Kidney tubule cell (primary cell): Measurements from ENCODE around the gene CRYBG2.
"Not testable (repeated sequence)": the region's sequence is repeated elsewhere in the genome, so short reads cannot be mapped to it uniquely, and the experiment has no call there.

Experiments
- DNase-seq: peaks from one replicate; pipeline ENCODE4 v3.0.0-alpha.2; 2018; ENCODE audit warnings: low spot score

CRYBG2 gene

DNA sequence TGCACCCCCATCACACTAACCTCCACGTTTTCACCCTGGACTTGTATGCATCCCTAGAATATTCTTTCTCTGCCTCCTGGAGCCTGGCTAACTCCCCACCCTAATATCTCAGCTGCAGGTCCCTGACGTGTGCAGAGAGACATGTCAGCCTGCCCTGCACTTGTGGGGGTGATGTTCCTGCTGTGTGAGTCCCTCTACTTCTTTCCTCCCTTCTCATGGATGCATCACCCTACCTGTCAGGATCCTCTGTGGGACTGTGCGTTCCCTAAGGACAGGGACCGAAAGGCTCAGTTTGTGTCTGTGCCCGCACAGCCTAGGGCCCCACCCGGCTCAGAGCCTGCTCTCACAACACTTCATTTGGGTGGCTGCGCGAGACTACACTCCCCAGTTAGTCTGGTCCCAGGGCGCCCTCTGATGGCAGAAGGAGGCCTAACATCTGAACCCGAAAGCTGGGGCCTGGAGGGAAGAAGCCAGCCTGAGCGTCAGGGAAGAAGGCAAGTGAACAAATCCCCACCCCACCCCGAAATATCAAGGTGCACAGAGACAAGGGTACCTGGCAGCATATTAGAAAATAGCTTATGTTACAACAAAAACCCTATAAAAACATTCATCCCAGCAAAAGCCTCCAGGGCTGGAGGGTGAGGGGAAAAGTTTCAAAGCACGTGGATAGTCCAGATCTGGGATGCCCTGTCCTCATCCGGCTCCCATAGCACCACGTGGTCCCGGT lies 32.5 kb downstream of the CRYBG2 start:
- DNase-seq, result peak; percentile 81

DNA sequence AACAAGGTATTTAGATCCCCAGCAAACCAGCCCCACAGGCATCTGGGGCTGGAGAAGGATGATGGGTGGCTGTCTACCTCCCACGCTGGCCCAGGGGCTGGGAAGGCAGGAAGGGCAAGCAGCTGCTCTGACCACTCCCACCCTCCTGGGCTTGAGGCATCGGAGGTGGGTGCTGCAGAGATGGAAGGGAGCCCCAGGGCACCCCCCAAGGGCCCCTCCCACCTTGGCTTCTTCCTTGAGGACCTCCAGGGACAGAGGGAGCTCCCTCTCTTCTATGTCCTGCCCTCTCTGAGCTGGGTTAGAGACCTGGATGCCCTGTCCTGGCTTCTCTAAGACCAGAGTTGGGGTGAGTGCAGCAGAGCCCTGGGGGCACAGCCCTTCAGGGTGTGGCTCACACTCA lies 33.0 kb downstream of the CRYBG2 start:
- DNase-seq, result no peak

DNA sequence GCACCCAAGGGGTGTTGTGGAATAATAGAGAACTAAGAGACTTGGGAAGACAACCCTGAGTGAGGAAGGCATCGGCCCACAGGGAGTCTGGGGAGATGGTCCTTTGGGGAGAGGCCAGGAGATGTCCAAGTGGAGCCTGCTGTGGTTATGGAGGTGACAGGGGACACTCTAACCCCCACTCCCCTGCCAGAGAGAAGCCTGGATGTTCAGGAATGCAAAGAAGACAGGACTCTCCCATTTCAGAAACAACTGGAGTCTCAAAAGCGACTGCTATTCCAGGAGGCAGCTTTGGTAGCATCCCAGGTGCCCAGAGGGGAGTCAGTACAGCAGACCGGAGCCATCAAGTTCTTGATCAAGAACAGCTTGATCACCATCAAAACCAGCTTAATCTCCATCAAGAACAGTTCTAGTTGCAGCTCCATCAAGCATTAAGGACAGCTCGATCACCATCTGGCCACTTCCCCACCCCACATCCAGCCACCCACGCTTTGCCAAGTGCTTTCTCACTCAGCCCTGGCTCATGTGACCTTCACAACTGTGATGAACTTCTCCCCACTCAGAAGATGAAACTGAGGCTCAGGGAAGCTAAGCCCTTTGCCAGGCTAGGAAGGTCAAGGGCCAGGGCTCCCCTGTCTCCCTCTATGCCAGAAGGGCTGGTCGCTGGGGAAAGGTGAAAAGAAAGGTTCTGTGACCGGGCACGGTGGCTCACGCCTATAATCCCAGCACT lies 35.4 kb downstream of the CRYBG2 start:
- no peak for DNase-seq

DNA sequence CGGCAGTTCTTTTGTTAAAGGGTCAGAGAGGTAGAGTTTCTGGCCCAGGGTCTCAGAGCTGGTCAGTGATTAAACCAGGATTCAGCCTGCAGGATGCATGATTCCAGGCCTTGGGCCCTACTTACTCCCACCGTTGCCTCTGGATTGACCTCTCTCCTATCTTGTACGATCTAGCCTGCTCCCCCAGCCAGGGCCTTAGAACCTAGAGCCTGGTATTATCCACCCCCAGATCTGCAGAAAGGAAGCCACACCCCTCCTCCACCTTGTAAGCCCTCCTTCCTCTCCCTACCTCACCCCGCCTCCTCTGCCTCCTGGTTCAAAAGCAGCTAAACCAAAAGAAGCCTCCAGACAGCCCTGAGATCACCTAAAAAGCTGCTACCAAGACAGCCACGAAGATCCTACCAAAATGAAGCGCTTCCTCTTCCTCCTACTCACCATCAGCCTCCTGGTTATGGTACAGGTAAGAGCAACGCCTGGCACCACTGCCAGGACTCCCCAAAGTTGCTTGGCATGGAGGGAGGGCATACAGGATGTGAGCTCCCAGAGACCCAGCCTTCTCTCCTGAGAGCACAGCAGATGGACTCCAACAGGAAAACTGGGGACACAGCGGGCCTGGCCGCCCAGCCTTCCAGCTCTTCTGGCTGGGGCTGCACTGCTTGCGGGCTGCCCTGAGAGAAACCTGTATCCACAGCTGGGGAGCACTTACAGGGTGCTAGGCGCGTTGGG lies 36.2 kb downstream of the CRYBG2 start, which contains the start of gene CD52:
CD52 (plus strand) TSS at position 347 of the 726 bp plus-strand sequence; CDS start at position 407, 60 bp downstream.
- no peak for DNase-seq

DNA sequence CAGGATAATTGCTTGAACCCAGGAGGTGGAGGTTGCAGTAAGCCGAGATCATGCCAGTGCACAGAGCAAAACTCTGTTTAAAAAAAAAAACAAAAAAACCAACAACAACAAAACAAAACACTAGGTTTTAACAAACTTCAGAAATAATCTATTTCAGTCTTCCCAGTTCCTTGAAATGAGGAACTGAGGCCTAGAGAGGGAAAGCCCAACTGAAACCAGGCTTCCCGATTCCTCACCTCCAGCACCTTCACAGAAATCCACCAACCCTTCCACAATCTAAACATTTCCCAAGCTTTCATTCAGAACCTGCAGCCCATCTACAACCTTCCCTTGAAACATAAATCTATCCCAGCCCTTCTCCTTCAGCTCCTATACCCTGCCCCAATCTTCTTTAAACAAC lies 36.8 kb downstream of the CRYBG2 start:
- no peak for DNase-seq

DNA sequence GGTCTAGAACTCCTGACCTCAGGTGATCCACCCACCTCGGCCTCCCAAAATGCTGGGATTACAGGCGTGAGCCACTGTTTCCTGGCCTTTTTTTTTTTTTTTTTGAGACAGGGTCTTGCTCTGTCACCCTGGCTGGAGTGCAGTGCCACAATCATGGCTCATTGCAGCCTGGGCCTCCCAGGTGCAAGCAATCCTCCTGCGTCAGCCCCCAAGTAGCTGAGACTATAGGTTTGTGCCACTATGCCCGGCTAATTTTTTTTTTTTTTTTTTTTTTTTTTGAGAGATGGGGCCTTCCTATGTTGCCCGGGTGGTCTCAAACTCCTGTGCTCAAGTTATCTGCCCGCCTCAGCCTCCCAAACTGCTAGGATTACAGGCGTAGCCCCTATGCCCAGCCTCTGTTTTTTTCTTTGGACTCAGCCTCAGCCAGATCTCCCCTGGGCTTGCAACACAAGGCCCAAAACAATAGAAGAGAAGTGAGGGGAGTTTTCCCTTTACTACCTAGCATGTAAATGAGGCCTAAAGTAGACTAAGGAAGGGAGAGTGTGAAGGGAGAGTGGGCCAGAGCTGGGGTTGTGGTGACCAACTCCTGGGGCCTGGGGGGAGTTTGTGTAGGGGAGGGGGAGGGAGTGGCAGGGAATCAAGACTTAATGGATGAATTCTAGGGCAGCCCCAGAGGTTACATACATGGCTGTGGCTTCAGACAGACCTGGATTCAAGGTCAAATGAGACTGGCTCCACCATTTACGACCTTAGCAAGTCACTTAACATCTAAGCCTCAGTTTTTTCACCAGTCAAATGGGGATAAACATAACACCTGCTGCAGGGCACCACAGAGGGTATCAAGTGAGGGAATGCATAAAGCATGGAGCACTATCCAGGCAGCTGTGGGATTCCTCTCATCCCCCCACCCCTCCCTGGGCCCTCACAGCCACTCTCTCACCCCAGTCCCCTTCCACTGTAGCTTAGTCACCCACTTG lies 37.8 kb downstream of the CRYBG2 start:
- no peak for DNase-seq

DNA sequence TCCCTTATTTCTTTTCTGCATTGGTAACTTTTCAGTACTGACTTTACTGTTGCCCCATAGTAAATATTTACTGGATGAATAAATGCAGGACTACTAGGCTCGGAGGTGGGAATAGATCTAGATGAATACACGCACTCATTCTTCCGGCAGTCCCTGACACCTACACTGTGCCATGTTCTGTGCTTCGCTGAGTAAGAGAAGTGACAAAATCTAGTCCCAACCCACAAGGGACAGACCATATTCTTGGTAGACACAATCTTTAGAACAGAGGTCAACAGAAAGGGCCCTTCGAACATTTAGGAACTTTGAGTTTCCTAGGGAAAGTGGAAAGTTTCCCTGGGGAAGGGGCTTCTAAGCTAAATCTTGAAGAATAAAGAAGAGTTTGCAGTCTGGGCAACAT lies 39.4 kb downstream of the CRYBG2 start:
- DNase-seq, result no peak

DNA sequence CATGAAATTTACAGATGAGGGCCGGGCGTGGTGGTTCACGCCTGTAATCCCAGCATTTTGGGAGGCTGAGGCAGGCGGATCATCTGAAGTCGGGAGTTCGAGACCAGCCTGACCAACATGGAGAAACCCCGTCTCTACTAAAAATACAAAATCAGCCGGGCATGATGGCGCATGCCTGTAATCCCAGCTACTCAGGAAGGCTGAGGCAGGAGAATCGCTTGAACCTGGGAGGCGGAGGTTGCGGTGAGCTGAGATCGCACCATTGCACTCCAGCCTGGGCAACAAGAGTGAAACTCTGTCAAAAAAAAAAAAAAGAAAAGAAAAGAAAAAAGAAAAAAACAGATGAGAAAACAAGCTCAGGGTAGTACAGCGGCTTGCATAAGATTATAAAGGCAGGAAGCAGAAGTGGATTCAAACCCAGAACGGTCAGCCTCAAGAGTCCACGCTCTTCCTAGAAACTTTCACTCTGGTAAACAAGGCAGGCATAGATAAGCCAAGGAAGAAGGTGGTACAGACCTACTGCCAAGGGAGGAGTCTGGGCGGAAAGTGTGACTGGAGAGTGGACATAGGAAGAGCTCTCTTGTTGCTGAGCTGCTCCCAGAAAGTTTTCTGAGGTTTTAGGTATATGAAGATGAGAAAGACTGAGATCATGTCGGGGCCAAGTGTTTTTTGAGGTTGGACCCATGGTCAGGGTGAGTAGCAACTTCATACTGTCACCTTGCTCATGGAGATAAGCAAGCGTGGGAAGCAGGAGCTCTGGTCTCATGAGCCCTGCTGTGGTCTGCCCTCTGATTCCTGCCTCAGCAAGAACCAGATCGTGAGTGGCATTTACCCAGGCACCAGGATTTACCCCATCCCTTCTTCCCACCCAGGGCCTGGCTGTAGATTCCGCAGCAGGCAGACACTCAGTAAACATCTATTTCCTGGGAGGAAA lies 45.7 kb downstream of the CRYBG2 start:
- not testable (repeated sequence) for DNase-seq

DNA sequence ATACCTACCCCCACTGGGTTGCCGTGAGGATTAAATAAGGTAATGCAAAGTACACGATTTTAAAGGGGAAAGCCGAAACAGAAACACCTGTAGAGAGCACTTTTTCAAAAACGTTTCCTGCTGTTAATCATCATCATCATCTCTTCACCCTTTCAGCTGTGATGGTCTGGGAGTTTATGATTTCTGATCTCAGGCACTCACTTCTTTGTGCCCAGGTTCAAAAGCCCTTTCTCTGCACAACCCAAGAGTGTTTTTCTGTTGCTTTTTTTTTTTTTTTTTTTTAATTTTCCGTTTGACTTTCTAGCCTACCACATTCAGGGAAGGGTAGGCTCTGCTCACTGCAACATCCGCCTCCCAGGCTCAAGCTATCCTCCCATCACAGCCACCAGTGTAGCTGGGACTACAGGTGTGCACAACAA lies 46.6 kb downstream of the CRYBG2 start:
- no peak for DNase-seq

DNA sequence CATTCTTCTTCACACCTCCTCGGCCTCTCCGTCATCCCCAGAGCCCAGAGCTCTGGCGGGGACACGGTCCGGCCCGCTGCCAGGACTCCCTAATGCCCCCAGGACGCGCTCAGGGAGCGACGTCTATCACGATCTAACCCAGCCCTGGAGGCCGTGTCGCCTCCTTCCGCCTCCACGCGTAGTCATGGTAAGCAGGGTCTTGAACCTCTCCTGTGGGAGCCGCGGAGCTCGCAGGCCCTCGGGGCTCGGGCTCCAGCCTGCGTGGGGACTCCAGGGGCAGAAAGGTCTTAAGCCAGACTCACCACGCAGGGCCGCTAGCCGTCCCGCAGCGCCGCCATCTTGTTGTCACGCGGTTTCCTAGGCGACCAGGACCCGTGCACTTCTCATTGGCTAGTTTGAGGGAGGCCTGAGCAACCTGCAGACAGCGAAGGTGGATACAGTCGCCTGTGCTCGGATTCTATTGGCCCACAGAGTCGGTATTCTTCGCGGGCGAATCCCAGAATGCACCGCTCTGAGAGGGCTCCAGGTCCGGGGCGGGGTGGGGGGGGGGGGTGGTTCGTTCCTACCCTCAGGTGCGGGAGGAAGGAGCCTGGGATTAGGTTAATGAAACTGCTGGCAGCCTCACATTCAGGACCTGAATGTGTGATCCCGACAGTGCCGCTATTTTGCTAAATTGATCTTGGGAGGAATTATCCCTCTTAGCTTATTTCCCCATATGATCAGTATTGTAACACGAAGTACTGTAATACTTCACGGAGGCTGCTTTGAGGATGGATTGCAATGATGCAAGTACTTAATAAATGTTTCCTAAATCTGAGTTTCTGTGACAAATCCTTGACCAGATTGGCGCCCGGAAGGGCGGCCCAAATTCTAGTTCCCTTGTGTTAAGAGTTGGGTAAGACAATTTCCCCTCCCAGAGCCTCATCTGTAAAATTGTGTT lies 47.4 kb downstream of the CRYBG2 start, which contains the start of gene UBXN11:
UBXN11 (minus strand) TSS at position 347 of the 940 bp plus-strand sequence. CDS start 3,753 bp downstream, outside the sequence.
- DNase-seq, result peak; percentile 98

DNA sequence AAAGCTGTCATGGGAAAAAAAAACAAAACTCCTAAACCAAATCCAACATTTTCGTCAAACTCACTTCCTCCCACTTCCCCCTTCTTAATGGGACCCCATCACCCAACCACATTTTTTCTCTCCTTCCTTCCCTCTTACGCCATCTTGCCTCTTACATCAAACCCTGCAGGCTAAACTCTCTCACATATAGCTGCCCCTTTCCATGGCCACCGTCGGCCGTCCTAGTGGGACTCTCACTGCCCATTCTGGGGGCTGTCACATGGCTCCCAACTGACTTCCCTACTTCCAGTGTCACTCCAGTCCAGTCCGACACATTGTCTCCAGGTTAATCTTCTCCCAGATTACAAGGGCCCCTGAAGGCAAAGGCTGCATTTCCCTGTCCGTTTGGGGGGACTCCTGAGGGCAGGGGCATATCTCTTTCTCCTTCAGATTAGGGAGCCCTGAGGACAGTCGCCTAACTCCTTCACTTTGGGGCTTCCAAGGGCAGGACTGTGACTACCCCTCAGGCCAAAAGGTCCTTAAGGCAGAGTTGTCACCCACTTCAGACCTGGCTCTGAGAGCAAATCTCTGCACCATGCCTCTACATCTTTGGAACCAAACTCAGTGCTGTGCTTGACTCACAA lies 48.2 kb downstream of the CRYBG2 start:
- no peak for DNase-seq

DNA sequence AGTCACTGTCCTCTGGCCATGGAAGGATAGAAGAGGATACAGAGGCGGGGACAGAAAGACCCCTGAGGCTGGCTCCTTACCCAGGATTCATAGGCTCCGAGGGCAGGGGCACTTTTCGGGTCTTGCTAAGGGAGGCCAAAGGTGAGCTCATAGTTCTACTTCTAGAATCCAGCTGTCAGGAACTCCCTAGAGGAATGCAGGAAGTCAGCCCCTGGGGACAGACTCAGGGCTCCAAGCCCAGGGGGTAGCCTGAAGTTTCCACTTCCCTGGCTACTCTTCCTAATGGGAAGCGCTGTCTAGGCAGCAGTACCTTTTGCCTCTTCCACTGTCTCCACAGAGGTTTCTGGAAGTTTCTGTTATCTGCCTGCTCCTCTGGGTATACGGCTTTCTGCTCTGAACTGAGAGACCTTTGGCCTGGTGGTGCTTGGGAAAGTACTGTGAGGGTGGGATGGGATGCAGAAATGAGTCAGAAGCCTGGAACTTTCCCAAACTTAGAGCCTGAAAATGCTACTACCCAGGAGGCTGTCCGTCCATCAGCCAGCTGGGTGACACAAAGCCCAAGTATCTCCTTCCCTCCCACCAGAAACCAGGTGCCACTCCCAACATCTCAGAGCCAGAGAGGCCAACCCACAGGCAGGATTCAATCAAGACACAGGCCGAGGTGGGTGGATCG lies 51.1 kb downstream of the CRYBG2 start:
- DNase-seq, result peak; percentile 91

DNA sequence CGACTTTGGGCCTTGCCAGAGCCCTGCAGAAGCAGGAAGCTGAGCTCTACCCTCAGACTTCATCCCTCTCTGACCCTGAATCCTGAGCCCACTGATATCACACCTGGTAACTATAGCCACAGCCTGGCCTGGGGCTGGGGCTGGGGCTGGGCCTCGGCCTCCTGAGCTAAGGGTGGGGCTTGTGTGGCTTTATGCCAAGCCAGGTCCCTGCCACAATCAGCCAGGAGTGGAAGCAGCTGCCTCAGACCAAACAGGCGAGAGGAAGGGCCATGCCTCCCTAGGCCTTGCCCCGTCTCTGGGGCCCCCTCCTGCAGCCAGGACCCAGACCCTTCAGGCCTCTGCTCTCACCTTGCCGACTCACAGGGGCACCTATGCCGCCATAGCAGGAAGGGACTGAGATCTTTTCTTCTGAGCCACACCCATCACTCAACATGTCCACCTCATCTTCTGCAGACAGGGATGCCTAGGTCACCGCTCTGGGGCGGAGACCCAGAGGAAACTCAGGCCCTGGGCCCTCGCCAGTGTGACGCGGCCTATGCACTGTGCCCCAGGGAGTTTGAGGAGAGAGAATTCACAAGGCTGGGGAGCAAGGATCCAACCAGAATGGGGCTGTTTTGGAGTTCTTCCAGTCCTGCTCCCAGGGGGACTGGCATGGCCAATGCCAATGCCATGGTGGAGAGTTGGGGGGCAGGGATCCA lies 53.2 kb downstream of the CRYBG2 start:
- no peak for DNase-seq

DNA sequence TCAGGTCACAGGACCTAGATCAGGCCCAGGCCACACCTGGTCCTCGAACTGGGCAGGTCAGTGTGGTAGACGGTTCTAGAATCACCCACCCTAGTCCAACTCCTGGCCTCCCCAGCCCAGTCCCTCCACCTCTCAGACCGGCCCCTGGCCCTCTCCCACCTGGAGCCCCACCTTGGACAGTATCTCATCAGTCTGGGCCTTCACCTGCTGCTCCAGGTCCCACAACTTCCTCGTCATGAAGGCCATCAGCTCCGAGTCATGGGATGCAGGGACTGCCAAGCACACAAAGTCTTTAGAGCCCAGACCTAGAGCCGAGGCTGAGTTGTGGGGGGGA lies 56.2 kb downstream of the CRYBG2 start:
- peak; percentile 43 for DNase-seq

DNA sequence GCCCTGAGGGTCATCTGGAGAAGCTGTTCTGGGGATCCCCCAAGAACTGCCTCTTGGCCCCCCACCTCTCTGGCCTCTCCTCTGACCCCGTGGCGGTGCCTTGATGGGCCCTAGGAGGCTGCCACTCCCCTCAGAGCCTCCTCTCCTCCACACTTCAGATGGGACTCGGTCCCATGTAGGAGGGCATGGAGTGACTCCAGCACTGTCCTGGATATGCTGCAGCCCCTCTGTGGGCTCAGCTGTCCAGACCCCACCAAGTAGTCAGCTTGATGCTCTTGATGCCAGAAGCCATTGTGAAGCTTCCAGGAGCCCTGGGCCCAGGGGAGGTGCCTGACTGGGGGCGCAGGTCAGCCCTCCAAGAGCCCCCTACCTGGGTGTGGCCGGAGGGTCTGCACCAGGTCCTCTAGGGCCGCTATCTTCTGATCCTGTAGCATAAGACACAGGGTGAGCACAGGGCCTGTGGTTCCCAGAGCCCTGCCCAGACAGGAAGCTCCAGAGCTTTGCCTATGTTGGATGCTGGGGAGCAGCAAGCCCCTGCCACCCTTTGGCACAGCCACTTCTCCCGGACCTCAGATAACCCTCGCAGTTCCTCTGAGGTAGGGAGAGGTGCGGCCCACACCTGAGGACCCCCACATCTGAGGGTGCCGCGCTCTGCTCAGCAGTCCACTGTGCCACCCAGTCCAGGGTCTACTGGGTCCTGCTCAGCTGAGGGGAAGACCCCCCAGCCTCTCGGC lies 56.7 kb downstream of the CRYBG2 start:
- DNase-seq, result no peak

DNA sequence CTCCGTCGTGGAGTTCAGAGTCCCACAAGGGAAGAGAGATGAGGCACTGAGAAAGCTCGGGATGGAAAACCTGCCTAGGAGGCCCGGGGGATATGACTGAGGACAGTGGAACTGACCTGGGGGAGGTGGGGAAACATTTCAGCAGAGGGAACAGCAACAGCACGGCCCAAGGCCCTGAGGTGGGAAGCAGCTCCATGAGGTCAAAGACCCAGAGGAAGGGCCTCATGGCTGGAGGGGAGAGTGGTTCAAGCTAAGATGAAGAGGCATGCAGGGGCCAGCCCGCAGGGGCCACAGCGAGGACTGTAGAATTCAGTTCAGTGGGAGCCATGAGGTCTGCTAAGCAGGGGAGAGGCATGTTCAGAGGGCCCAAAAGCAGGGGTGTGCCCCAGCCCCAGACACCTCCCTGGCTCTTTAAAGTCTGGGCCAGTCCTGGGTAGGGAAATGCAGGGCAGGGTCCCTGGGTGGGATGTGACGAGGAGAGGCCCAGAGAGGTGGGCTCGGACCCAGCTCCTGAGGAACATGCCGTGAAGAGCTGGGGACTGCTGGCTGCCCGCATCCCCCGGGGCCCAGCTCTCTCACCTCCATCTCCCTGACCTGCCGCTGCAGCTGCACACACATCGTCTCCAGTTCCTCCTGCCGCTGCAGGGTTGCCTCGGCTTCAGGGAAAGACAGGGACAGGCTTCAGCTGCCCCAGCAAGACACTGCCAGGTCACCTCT lies 57.4 kb downstream of the CRYBG2 start:
- DNase-seq, result no peak
